Activated effector memory CD4-positive, alpha-beta T cell treated with anti-CD3 and anti-CD28 coated beads, Interleukin-2, amount 50 U/mL, for 16 hours (primary cell): ENCODE measurements around the gene FOXG1.

Experiments
- DNase-seq: peaks from one replicate; pipeline ENCODE4 v3.0.0-alpha.2; 2020

The FOXG1 gene

GRCh38 chr14:28766469-28766955 lies at the start of gene FOXG1:
FOXG1 (plus strand) TSS chr14:28766787; CDS start chr14:28767280, 493 bp downstream.
- no peak for DNase-seq

DNA sequence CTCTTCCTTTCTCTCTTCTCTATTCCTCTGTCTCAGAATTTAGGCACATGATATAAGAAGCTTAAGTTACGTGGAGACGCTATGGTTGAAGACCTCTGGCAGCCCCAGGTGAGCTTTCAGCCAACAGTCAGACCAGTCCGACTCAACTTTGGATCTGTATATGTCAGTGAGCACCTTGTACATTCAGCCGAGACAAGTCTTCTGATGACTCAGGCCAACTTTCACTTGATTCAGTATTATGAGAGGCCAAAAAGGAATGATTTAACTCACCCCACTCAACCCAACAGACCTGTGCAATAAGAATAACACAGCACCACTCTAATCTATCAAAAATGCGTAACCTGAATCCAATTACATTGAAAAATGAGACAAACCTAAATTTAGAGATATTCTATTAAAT lies 47.5 kb upstream of the FOXG1 start:
- DNase-seq, result no peak

- DNase-seq, result no peak
Measured at GRCh38 chr14:28731358-28731757, 35.2 kb upstream of the FOXG1 start.

DNA sequence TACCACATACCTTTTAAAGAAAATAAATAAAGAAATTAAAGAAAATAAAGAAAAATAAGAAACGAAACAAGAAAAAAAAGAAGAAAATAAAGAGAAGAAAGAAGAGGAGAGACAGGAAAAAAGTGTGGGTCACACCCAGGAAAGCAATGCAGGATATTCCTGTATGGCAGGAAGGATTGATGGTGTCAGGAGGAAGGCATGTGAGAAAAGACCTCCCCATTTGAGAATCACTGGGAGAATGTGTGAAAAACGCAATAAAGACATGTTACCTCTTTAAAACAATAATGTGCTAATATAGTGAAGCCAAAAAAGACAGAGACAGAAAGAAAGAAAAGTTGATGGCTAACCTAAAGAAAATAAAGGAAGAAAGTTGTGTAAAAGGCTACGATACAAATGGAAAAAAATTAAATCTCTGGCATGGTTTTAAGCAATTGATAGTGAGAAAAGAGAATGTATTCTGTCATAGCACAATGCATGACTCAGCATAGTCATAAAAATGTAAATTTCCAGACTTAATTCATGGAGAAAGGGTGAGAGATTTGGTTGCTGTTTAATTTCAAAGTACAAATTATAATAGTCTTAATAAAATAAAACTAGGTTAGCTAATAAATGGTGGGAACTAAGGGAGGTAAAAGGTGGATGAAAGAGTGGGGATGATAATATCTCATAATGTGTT lies 24.3 kb upstream of the FOXG1 start:
- DNase-seq, result no peak

DNA sequence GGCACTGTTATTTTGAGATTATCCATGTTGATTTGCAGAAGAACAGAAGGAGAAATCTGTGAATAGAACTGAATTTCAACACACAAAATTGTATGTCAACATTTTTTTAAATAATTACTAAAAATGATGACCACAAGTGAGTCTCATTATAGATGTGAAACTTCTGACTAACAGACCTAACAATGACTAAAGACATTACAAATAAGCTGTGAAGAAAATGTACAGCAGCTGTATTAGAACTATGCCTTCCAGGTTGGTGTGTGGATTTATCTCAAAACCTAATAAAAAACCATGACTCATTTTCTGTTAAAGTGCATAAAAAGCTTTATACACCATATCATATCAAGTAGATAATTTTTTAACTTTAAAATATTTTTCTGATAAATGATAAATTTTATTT lies 22.5 kb upstream of the FOXG1 start:
- no peak for DNase-seq

GRCh38 chr14:28745176-28745575 lies 21.4 kb upstream of the FOXG1 start:
- no peak for DNase-seq

DNA sequence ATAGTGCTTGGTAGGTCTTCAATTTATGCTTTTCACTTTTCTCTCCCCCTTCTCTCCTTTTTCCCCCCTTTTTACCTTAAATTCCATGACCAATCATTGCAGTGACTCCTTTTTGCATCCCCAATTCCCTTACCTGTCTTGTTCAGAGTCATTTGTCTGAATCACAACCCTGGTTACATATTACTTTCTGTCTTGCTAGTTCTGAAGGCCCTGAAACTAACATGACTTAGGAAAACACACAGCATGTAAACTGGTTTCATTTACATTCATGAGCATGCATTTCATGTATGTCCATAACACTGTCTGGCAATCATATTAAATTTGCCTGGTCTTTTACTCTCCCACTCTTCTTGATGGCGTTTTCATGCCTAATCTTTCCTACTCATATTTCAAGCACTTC lies 20.3 kb upstream of the FOXG1 start:
- DNase-seq, result no peak

- DNase-seq, result no peak
Measured at GRCh38 chr14:28751467-28752058, 15.0 kb upstream of the FOXG1 start.

GRCh38 chr14:28754209-28754985 lies 12.2 kb upstream of the FOXG1 start:
- DNase-seq, result no peak

- no peak for DNase-seq
Measured at GRCh38 chr14:28755198-28755815, 11.3 kb upstream of the FOXG1 start.

GRCh38 chr14:28755884-28756268 lies 10.7 kb upstream of the FOXG1 start:
- no peak for DNase-seq

DNA sequence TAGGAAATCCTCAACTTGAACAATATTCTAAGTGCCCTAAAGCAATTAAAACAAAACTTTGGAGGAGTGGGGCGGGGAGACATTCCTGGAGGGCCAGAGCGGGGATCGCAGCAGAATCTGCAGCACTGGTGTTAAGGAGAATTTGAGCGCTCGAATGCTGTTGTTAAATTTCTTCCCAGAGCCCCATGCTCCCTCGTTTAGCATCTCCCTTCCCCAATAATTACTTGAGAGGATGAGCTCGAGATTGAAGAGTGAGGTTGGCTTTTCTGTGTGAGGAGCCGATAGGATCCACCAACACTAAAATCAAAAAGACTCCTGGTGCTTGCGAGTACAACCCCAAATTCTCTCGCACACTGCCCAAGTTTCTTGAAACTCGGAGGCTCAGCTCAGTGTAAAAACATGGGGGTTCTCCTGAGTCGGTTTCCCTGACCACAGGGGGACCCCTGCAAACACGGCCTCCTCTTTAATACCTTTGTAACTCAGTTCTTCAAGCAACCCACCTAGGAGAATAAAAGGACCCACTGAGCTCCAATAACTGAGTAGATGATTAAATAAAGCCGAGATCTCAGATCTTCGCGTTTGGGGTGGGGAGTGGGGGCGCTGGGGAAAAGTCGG lies 10.2 kb upstream of the FOXG1 start:
- no peak for DNase-seq

GRCh38 chr14:28756884-28757570 lies 9.6 kb upstream of the FOXG1 start:
- no peak for DNase-seq

DNA sequence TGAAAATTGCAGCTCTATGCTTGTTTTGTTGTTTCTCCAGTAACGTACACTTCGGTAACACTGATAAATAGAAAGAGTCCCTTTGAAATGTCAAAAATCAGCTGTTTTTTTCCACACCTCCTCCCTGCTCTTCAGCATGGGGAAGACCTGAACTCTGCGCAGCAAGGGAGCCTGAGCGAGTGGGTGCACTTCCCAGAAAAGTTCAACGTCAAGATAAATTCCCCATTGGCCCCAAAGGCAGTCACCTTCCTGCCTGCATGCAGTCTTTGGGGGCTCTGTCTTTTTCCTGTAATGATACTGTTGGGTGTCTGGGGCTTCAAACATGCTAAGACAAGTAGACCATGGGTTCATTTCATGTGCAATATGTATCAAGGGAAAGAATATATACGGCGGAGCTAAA lies 8.8 kb upstream of the FOXG1 start:
- DNase-seq, result no peak

DNA sequence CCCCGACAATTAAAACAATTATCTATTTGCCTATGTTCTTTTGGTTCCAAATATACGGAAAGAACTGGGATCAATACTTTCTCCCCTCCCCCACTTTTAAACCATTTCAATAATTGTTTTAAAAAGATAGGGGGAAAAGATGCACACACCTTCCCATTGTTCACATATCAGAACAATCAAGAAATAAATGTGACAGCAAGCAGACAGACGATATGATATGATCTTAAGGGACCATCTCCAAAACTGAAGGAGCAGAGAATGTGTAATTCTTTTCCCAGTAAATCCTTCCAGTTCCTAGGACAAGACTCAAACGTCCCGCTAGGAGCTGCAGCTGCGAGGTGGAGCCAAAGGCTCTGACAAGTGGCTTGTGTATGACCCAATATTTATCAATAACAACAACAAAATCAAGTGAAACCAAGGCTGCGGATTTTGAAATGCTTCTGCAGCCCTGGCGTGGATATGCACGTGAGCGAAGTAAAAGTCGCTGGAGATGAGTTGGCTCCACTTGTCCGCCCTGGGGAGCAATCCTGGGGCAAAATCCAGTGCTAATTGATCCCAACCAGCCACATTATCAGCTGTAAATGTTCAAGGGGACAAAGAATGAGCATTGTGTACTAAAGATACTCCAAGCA lies 8.2 kb upstream of the FOXG1 start:
- DNase-seq, result no peak

DNA sequence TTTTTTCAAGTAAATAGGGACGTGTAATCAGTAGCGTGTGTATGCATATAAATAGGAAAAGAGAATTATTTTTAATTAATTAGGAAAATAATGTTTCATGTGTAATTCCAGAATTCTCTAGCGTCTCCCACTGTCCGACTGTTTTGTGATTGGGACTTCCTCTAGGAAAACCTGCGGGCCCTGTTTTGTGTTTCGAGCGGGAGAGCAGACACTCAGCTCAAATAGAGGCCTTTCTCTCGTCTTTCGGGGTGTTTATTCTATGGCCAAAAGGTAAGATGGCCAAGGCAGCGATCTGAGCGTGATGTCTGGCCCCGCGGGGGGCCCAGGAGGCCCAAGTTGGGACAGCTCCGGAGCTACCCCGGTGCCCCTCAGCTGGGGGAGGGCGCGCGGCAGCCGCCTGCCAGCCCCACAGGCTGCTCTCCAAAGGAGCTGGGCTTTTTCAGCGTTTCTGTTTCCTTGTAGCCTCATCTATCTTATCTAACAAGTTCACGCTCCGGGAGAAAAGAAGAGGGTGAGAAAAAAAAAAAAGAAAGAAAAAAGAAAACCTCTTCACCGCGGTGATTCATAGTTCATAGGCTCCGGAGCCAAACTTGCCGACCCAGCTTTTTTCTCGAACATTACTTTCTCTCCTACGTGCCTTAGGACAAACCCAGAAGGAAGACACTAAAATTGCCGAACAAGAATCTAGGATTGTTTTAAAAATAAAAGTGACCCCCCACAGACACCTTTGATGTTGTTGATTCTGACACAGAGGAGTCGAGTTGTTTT lies 7.5 kb upstream of the FOXG1 start:
- no peak for DNase-seq

DNA sequence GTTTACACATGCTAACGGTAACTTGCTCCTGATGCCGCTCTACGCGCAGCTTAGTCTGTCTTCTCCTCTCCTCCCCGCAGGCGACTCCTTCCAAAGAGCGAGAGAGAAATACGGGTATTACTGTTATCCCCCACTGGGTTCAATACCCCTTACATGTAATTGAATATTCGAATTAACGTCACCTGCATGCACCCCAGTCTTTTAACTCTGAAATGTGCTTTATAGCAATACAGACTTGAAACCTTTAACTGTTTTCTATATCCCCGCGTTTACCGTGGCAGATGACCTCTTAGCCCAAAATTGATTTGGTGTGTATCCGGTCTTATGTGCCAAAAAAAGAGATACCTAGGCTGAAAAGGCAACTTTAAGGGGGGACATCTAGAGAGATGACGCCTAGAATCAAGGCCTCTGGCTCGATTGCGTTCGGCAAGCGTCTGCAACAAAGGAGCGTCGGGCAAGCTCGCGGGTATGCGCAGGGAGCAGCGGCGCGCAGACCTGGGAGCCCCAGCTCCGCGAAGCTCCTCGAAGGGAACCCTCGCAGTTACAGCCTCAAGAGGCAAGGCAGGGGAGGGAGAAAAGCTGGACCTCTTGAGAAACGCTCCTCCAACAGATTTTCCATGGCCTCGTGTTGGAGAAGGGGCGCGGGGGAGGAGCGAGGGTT lies 6.8 kb upstream of the FOXG1 start:
- no peak for DNase-seq

GRCh38 chr14:28760431-28760996 lies 6.1 kb upstream of the FOXG1 start:
- no peak for DNase-seq

GRCh38 chr14:28761438-28762291 lies 4.9 kb upstream of the FOXG1 start:
- DNase-seq, result no peak
